Stimulated activated CD4-positive, alpha-beta T cell treated with anti-CD3 and anti-CD28 coated beads, Interleukin-2, amount 100 ng/mL, for 48 hours (primary cell): Measurements from ENCODE around the gene ANKRD33B.

Source experiments
- DNase-seq, 2 donors: peaks; one replicate each; pipeline ENCODE4 v3.0.0-alpha.2; 2020

Gene ANKRD33B

DNA sequence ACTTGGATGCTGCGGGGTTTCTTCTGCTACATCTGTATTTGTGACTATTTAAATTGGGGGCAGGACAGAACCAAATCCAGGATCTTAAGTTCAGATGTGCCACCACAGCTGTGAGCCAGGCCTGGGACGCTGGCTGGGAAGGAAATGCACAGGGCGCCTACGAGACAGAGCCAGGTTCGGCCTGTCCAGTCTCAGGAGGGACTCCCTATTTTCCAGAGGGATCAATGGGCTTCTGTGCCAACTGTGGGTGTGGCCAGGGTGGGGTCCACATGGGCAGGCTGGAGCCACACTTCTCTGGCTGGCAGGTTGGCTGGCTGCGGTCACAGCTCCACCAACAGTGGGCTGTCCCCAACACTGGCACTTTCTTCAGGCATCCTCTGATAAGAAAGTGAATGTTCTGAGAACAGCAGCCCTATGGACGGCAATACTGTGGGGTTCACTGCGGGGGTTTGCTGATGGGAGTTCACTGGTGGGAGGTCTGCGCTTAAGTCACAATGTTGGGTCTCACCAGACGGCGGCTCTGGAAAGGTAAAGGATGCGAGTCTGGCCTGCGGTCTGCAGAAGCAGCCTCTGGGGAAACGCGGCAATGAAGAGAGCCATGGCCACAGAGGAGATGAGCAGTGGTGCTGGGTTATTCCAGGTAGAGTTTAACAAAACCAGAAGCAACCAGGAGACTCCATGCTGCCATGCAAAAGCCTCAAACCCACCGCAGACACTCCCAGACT lies 119.1 kb downstream of the ANKRD33B start:
- DNase-seq: no peak

DNA sequence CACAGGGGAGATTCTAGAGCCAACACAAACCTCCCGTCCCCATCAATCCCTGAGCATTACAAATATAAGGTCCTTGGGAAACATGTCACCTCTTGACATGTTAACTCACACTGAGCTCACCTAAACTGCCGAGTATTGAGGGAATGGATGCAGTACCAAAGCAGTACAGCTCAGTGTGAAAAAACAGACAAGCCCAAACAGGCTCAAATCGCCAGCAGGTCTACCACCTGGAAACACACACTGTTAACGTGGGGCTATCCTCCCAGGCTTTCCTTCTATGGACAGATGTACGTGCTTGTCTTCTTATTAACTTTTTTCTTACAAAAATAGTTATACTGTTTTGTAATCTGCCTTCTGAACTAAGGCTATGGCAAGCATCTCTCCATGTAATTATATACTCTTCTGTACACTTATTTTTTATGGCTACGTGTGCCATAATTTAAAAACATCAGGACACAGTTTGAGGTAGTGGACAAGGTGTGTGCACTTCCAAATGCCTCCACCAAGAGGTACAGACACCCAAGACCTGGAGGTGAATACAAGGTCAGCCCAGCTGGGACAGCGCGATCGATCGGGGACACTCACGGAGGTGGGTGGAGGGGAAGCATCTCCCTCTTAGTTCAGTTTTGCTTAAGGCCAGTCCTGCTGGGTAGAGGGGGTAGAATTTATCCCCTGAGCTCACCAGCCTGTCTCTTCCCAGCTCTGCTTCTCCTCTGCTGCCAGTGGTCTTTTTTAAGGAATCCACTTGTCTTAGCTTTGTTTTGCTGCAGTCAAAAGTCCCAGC lies 120.6 kb downstream of the ANKRD33B start:
- DNase-seq: no peak

DNA sequence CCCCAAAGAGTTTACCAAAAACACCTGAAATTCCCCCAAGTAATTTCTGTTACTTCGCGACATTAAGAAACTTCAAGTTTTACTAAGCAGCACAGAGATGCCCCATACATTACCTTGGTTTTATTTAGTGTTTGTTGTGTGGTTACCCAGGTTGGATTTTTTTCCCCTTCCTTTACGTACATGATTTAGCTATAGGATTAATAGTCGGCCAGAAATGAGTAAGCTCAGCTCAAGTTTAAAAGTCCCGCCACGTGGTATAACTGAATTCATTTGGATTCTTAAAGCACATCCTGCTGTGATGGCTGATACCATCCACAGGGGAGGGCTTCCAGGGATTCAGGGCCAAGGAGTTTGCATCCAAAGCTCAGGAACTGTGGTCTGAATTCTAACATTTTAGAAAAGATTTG lies 121.2 kb downstream of the ANKRD33B start:
- no peak for DNase-seq

DNA sequence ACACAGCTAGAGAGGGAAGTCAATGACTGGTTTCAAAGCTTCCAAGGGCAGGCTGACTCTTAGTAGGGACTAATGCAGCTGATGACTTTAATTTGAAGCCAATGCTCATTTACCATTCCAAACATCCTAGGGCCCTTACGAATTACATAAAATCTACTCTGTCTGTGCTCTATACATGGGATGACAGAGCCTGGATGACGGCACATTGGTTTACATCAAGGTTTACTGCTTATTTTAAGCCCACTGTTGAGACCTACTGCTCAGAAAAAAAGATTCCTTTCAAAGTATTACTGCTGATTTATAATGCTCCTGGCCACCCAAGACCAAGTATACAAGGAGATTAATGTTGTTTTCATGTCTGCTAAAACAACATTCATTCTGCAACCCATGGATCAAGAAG lies 123.0 kb downstream of the ANKRD33B start:
- DNase-seq: no peak

DNA sequence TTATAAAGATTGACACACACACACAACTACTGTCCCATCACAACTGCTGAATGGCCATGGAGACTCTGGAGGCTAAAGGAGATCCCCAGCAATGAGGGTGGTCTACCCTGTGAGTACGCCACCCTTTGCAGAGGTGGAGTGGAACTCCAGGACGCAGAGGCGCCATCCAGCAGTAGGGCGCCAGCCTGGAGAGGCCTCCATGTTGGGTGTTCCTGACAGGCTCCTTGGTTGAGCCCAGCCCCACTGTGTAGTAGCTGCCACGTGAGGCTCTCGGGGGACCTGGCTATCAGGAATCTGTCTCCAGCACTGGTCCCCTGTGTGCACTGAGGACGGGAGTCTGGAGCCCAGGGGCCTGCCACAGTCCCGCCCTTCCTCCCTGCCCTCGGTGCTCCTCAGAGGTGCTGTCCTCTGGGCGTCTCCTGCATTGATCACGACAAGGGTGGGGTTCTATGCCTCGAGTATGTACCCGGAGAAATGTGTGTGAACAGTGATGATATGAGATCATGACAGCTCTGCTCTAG lies 124.8 kb downstream of the ANKRD33B start:
- DNase-seq: no peak

DNA sequence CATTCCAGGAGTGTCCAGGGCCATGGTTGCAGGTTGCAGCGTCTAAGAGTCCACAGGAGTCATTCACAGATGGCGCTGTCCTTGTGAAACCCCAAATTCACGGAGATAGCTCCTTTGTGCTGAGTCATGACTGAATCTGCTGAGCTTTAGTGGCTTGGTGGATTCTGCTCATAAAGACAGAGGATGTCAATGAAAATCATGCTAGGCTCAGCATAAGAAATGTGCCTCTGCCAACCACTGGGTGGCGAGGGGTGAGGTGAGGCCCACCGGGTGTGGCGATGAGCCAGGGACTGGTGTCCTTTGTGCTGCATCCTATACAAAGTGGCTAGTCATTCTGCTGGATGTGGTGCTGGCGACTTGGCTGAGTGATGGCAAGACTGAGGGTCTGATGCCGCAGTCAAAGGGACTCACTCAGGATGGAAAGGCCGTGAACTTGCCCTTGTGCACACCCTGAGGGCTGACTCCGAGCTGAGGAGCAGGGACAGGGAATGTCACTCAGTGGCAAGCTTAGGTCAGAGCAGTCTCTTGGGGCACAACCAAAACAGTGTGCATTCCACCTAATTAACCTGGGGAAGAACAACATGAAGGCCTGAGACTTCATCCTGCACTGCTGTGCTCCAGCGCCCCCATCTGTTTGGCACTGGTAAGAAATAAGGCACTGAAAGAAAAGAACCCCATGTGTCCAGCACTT lies 125.7 kb downstream of the ANKRD33B start:
- peak; percentile 29 to 30 for DNase-seq

DNA sequence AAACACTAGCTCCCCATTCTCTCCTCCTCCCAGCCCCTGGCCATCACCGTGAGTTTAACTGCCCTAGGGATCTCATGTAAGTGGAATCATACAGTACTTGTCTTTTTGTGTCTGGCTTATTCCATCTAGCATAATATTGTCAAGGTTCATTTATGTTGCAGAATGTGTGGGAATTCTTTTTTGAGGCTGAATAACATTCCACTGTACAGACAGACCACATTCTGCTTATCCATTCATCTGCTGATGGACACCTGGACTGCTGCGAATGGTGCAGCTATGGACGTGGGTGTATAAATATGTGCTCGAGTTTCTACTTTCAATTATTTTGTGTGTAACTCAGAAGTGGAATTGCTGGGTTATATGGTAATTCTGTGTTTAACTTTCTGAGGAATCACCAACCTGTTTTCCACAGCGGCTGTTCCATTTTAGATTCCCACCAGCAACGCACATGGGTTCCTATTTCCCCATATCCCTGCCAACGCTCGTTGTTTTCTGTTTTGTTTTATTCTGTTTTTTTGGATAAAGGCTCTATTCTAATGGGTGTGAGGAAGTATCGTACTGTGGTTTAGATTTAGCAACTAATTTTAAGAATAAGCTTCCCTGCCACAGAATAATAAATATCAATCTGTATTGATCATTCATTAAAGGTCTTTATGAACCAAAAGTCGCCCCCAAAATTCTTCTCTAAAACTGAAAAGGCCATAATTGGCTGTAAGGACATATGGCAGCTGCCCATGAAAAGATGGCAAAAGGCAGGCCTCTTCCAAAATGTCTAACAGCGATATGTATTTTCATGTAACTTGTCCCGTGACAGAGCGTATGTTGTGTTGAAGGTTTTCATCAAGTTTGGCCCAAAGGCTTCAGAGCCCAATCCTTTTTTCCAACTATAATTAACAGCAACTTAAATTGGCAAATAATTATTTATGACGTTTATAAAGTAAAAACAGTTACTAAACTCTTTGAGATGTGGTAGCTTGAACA lies 126.9 kb downstream of the ANKRD33B start:
- no peak for DNase-seq

DNA sequence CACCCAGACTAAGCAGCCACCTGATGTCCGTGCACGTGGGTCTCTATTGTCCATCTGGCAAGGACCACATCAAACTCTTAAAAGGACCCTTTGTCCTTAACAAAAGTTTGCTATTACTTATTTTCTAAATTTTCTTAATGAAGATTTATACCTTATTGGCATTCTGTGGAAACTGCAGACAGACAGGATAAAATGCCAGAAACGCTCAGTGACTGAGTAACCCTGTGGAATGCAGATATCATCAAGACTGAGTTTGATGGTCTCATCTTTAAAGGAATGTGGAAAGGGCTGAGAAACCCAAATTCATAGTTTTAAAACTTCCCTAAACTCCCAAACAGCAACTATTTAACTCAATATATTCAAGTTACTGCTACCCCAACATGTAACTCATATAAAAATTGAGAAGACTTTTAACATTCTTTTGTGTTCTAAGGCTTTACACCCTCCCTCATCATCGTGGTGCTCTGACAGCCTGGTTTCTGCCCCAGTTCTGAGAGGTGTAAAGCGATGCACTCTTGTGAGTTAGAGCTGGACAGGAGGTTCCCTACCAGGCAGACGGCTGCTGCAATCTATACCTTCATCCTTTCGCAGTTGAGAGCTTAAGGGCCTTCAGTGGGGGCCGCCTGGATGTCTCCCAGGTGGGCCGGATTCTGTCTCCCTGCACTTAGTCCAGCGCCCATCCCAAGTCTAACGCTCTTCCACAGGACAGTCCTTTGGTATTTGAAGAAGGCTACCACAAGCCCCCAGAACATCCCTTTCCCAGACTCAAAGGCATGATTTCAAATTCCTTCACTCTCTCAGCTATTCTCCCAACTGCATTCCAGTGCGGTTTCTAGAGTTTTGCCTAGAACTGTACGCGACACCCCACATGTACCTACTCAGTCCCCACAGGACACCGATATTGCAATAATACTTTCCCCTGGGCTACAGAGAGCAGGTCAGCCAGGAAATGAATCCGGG lies 128.2 kb downstream of the ANKRD33B start:
- no peak for DNase-seq

DNA sequence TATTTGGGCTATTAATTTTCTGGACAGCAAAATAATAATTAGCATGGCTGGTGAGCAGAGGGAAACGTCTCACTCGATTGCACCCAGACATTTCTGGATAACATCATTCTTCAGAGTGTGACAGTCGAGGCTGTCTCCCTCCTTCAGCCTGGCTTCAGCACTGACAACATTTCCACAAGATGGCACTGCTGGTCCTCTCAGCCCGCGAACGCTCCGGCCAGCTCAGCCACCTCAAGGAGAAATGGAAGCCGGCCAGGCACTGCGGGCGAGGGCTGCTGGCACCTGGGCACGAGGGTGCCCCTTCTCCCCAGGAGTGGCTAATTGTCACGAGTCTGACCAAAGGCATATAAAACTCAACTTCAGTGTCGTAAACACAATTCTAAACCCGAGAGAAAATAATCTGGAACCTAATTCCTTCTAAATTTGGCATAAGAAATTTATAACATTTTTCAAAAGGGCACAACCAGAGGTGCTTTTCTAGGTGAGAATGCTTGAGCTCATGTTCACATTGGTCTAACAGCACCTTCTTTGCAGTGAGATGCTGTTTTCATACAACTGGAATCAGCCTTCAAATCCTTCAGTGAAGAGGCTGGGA lies 131.3 kb downstream of the ANKRD33B start:
- no peak for DNase-seq

DNA sequence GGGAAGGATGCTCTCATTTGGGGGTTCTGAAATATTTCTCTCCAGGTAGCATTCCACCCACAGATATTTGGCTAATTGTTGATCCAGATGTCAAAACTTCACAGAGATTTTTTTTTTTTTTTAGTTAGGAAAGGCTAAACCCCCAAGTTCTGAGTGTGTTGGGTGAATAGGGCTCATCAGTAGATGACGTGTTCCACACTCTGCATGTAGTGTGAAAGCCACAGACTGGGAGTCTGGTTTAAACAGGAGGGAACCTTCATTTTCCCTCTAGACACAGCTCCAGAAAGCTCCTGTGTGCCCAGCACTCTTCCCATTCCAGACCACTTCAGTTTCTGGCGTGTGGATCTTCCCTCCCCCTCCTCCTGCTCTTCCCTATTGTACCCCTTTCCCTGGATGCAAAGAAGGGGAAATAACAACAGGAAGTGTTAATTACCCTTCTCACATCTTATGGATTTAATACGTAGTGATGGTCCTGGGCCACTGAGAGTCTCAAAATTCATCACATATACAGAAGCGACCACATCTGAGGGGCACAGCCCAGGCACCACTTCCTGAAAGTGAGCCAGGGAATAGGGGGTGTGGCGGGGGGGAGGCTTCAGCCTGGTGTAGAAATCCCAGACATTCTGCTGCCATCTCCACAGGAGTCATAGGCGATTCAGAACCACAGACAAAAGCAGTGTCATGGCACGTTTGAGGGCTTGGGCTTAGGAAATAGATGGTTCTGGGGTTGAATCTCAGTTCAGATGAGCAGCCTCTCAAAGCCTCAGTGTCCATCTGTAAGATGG lies 132.1 kb downstream of the ANKRD33B start:
- no peak for DNase-seq

DNA sequence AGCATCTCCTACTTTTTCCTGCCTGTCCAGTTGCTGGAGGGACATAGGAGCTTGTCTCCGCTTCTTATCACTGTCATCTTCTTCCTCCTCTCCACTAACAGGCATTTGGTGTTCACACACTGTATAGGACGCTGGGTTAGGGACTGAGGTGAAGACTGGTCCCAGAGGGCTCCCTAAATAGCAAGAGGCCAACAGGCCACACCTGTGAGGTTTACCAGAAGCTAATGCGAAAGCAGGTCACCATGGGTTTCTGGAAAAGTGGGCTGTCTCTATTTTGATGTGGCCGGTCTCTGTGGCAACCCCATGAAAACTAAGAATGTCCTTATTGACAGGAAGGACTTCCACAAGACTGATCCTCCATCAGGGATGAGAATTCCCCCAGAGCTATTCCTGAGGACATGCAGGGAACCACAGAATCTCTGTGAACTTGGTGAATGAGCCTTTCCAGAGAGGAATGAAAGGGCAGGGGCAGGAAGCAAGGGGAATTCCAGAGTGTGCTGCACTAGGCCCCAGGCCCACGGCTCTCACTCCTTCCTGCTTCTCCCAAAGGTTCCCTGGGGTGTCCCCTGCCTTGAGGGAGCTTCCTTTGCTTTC lies 135.5 kb downstream of the ANKRD33B start:
- DNase-seq: no peak

DNA sequence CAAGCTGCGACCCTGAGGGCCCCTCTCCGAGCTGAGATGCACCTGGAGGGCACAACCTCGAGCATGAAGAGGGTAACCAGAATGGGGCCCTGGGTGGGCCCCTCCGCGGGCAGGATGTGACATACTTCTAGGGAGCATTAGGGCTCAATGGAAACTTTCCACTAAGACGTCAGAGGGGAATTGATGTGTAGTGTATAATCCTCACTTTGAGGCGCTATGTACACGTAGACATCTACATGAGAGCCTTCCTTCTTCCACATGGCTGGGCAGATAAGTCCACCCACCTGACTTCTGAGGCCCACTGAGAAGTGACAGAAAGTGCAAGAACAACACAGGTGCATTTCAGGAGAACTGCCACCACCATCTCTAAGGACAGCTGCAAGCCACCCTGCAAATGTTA lies 136.1 kb downstream of the ANKRD33B start:
- no peak for DNase-seq

DNA sequence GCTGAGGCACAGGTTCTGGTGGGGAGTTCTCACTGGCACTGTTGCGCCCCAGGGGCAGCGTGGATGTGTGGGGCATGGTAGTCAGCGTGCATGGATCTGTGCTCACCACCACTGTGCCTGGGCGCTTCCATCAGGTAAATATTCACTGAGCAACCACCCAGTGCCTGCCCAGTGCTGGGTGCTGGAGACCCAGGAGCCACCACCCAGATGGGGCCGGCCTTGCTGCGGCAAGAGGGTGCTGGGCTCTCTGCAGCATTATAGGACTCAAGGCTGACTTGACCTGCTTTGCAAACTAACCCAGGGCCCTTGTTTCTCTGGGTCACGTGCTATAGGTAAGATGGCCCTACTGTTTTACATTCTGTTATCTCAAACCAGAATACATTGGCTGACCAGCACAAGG lies 136.6 kb downstream of the ANKRD33B start:
- DNase-seq: no peak

DNA sequence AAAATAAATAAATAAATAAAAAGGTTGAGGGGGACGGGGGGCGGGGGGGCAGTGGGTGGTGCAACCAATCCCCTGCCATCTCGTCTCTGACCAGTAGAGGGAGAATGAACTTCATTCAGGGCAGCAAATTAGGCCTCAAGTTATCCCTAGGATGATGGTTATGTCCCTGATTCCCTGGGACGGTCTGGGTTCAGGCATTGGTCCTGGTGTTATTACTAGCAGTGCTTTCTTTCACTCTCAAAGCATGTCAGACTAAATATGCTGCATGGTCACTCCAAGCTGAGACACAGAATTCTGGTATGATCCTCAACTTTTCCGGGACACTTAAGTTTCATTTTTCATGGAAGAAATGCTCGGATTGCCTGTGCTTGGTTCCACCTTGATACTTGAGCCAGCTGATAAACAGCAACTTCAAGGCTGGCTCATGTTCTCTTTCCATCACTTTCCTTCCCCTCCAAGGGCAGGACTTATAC lies 137.7 kb downstream of the ANKRD33B start:
- peak; percentile 28 to 30 for DNase-seq

DNA sequence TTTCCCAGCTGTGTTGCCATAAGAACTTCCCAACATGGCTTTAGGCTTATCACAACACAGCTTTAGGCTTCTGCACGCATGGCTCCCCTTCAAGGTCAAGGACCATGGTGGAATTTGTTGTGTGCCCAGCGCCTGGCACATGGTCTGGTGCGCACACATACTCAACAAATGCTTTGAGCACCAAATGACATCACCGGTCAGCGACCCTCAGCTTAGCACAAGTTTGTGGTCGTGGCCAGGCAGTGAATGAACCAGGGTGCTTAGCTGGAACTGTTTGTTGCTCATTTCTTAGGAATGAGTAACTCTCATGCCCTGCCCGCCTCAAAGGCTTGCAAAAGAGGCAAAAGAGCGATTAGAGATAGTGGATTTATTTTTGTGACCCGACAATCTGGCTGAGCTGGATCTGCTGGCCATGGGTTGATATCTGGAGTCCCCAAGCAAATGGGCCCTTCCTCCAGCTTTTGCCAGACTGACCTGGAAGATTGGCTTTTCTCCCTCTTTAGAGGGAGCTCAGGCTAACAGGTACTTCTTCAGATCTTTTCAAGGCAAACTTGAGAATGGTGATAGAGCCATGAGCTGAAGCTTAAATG lies 138.3 kb downstream of the ANKRD33B start:
- DNase-seq: no peak

DNA sequence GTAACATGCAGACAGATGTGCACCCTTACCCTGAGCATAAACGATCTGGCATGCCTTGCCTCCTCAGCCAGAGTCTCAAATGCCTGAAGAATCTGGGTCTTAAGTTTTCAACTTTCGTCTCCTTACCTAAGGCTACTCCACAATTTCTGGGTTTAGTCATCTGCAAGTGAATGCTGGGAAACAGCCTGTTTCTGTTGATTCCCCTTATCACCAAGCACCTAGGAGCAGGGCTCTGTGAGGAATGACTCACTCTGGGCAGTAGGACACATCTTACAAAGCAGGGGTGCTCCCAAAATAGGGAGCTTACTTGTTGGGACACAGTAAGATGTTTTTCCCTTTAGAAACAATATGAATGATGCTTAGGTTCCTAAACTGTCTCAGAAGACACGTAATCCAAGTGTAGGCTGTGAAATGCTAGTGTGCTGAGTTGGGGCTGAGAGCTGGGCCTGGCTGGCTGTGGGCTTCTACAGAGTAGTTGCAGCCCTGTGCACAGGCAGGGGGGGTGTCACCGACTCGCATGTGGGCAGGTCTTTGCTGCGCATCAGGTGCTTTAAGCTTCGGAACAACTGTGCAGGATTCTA lies 139.1 kb downstream of the ANKRD33B start:
- DNase-seq: no peak

DNA sequence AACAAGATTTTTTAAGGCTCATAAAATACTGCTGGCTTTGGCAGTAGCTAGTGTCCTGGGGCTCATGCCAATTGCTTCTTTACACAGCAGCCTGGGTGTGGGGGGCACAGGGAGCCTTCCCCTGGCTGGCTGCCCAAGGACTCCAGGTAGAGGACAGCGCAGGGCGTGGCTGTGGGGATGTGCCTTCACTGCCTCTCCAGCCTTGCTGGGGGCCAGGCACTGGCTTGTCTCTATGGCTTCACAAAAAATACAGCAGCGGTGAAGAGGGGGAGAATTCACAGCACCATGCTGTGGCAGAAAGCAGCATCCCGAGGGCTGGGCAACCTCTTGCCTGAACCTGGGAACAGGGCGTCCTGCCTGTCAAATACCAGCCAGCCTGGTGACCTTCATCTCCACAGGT lies 139.8 kb downstream of the ANKRD33B start:
- no peak for DNase-seq

DNA sequence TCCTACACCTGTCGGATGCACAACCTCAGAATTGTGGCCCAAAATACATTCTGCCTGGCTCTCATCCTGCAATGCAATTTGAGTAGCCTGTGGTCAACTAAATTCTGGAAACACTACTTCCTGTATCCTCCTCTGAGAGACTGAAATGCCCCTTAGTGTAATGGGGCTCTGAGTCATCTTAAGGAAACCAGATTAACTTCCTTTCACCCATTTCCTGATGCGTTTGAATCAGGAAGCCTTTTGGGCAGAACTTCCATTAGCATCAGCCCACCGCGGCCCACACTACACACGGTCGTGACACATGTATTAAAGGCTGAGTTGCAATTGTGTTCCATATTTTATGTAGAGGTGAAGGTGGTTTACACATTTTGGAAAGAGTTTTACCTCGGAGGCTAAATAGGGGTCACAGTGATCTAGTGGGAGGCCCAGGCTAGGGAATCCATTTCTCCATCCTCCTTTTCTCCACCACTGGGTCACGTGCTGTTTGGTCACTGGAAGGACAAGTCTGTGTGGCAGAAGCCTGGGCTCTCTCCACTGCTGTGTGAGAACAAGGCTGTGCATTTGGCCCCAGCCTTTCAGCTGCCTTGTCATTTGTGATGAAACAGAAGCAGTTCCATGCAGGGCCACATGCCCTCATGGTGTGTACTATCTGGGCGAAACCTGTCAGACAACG lies 141.2 kb downstream of the ANKRD33B start:
- no peak for DNase-seq
